NK-92 treated with Interleukin-12 subunit alpha and Interleukin-12 subunit beta, amount 100 ng/mL, for 24 hours (cell line): ENCODE results near the gene YWHAH.

Experiments used
- DNase-seq: peaks from one replicate; lab custom pipeline; 2025; lab: John Stamatoyannopoulos, UW

YWHAH gene

GRCh38 chr22:31923747-31924146 is 20.6 kb upstream of the YWHAH start:
- DNase-seq: no peak

GRCh38 chr22:31925056-31925455 is 19.3 kb upstream of the YWHAH start:
- DNase-seq: no peak

GRCh38 chr22:31926024-31926423 is 18.3 kb upstream of the YWHAH start:
- DNase-seq: no peak

GRCh38 chr22:31926969-31927368 is 17.4 kb upstream of the YWHAH start:
- no peak for DNase-seq

GRCh38 chr22:31927562-31927961 is 16.8 kb upstream of the YWHAH start:
- DNase-seq: no peak

- DNase-seq: no peak
Measured at GRCh38 chr22:31929167-31929930, 15.0 kb upstream of the YWHAH start.

- no peak for DNase-seq
Measured at GRCh38 chr22:31932863-31933262, 11.5 kb upstream of the YWHAH start.

GRCh38 chr22:31933406-31933805 is 10.9 kb upstream of the YWHAH start:
- no peak for DNase-seq

GRCh38 chr22:31933816-31934482 is 10.4 kb upstream of the YWHAH start:
- no peak for DNase-seq

- DNase-seq: no peak
Measured at GRCh38 chr22:31935961-31936635, 8.2 kb upstream of the YWHAH start.

- no peak for DNase-seq
Measured at GRCh38 chr22:31937341-31937740, 7.0 kb upstream of the YWHAH start.

- DNase-seq: no peak
Measured at GRCh38 chr22:31938296-31938695, 6.0 kb upstream of the YWHAH start.

GRCh38 chr22:31940506-31940905 is 3.8 kb upstream of the YWHAH start:
- no peak for DNase-seq

GRCh38 chr22:31942091-31942490 is 2.2 kb upstream of the YWHAH start:
- no peak for DNase-seq

- no peak for DNase-seq
Measured at GRCh38 chr22:31943206-31943977, 943 bp upstream of the YWHAH start.

- peak; percentile 43 for DNase-seq
Measured at GRCh38 chr22:31944700-31945442, 536 bp downstream of the YWHAH start.

GRCh38 chr22:31945443-31945855 is 1.1 kb downstream of the YWHAH start:
- DNase-seq: no peak

- DNase-seq: no peak
Measured at GRCh38 chr22:31945971-31946680, 1.8 kb downstream of the YWHAH start.

- DNase-seq: no peak
Measured at GRCh38 chr22:31947296-31947695, 3.0 kb downstream of the YWHAH start.

- no peak for DNase-seq
Measured at GRCh38 chr22:31948002-31948401, 3.7 kb downstream of the YWHAH start.

- no peak for DNase-seq
Measured at GRCh38 chr22:31950226-31950625, 5.9 kb downstream of the YWHAH start.
